ENCODE data around the gene PINLYP. TPM values are rescaled to one million over a fixed set of nuclear protein-coding genes. Genes with fewer than 3 reads are reported as not detected.

Gene PINLYP
- total RNA-seq, 2 experiments from 2014 or later: 0.40 to 4.9 TPM

- intact Hi-C loops (cut with micrococcal nuclease; ENCODE audit: unreplicated experiment): loop anchor here (10.0 kb wide), 1 partner anchor 60 kb away; the partner anchor contains the start of genes IRGQ and ZNF576
- ChIA-PET POLR2A (interaction anchor here (0.5 kb wide), 1 partner anchor 1349 kb away, joined by 5 read pairs; no protein-coding TSS in a partner anchor), CTCF (ENCODE audit: unreplicated experiment) (interaction anchor here (0.6 to 1.4 kb wide), 2 partner anchors 26 to 60 kb away, joined by 3 to 5 read pairs; no protein-coding TSS in a partner anchor)
- H3K9me3 ChIP-seq (ENCODE audit: low read length): no peaks in the 10 kb centered on the region
- H3K9me2 ChIP-seq (ENCODE audit: insufficient read depth, low read length): no peaks in the 10 kb centered on the region
- H3K27ac ChIP-seq (ENCODE audit: low read depth, low read length, poor library complexity, severe bottlenecking): no peak overlapping the region
- no peaks in the 10 kb centered on the region for H3K79me2 ChIP-seq (ENCODE audit: insufficient read depth, low read depth, low read length)
- no peak overlapping the region for H2AFZ ChIP-seq (ENCODE audit: low read length)
- DNase-seq (ENCODE audit: low spot score): peak; percentile 31
- H3K4me3 ChIP-seq (ENCODE audit: low read depth, low read length, poor library complexity, severe bottlenecking): no peak overlapping the region
- H3K36me3 ChIP-seq (ENCODE audit: insufficient read depth, low read length): peaks cover 29% of the 10 kb centered on the region
- H4K20me1 ChIP-seq (ENCODE audit: insufficient read depth, low read length): no peaks in the 10 kb centered on the region
- no TSS peak for BruUV-seq (replicated peaks)
- H3K4me1 ChIP-seq (ENCODE audit: insufficient read depth, low read length, poor library complexity, severe bottlenecking): peaks cover 20% of the 10 kb centered on the region
- TF ChIP-seq CTCF (conservative IDR thresholded peaks at IDR 0.05; ENCODE audit: low read length) (peak; percentile 58), EZH2phosphoT487 (IDR thresholded peaks at IDR 0.05; ENCODE audit: borderline replicate concordance, low read depth, low read length) (no peak)
- H3K4me2 ChIP-seq (ENCODE audit: low read length): no peak overlapping the region
These were observed 40.5 kb upstream of the PINLYP start for GRCh38 chr19:43534816-43535761.

GRCh38 chr19:43538922-43539321 is 36.7 kb upstream of the PINLYP start:
- Histone ChIP-seq H3K79me2 (ENCODE audit: insufficient read depth, low read depth, low read length) (no peaks in the 10 kb centered on the region), H3K36me3 (ENCODE audit: insufficient read depth, low read length) (peaks cover 59% of the 10 kb centered on the region), H3K27ac (ENCODE audit: low read depth, low read length, poor library complexity, severe bottlenecking) (no peak overlapping the region), H3K9me3 (ENCODE audit: low read length) (no peaks in the 10 kb centered on the region), H3K4me2 (ENCODE audit: low read length) (no peak overlapping the region), H3K9me2 (ENCODE audit: insufficient read depth, low read length) (no peaks in the 10 kb centered on the region), H3K4me3 (ENCODE audit: low read depth, low read length, poor library complexity, severe bottlenecking) (no peak overlapping the region), H3K4me1 (ENCODE audit: insufficient read depth, low read length, poor library complexity, severe bottlenecking) (peaks cover 2% of the 10 kb centered on the region), H4K20me1 (ENCODE audit: insufficient read depth, low read length) (no peaks in the 10 kb centered on the region), H2AFZ (ENCODE audit: low read length) (no peak overlapping the region)
- intact Hi-C loops (cut with micrococcal nuclease; ENCODE audit: unreplicated experiment): loop anchor here (10.0 kb wide), 1 partner anchor 56 kb away; the partner anchor contains the start of genes IRGQ and ZNF576
- ChIA-PET CTCF (ENCODE audit: unreplicated experiment) (no interaction called here), POLR2A (no interaction called here)
- no peak for DNase-seq (ENCODE audit: low spot score)
- BruUV-seq (replicated peaks): no TSS peak
- TF ChIP-seq EZH2phosphoT487 (IDR thresholded peaks at IDR 0.05; ENCODE audit: borderline replicate concordance, low read depth, low read length) (no peak), CTCF (conservative IDR thresholded peaks at IDR 0.05; ENCODE audit: low read length) (no peak)

GRCh38 chr19:43540381-43540780 is 35.2 kb upstream of the PINLYP start:
- H2AFZ ChIP-seq (ENCODE audit: low read length): no peak overlapping the region
- H3K36me3 ChIP-seq (ENCODE audit: insufficient read depth, low read length): peaks cover 63% of the 10 kb centered on the region
- H4K20me1 ChIP-seq (ENCODE audit: insufficient read depth, low read length): no peaks in the 10 kb centered on the region
- no peaks in the 10 kb centered on the region for H3K9me3 ChIP-seq (ENCODE audit: low read length)
- no peak for TF ChIP-seq CTCF (conservative IDR thresholded peaks at IDR 0.05; ENCODE audit: low read length)
- TF ChIP-seq EZH2phosphoT487 (IDR thresholded peaks at IDR 0.05; ENCODE audit: borderline replicate concordance, low read depth, low read length): no peak
- H3K4me2 ChIP-seq (ENCODE audit: low read length): no peak overlapping the region
- DNase-seq (ENCODE audit: low spot score): no peak
- H3K9me2 ChIP-seq (ENCODE audit: insufficient read depth, low read length): no peaks in the 10 kb centered on the region
- intact Hi-C loops (cut with micrococcal nuclease; ENCODE audit: unreplicated experiment): no loop called here
- BruUV-seq (replicated peaks): no TSS peak
- no peaks in the 10 kb centered on the region for H3K4me1 ChIP-seq (ENCODE audit: insufficient read depth, low read length, poor library complexity, severe bottlenecking)
- ChIA-PET CTCF (ENCODE audit: unreplicated experiment) (no interaction called here), POLR2A (no interaction called here)
- H3K27ac ChIP-seq (ENCODE audit: low read depth, low read length, poor library complexity, severe bottlenecking): no peak overlapping the region
- no peaks in the 10 kb centered on the region for H3K79me2 ChIP-seq (ENCODE audit: insufficient read depth, low read depth, low read length)
- no peak overlapping the region for H3K4me3 ChIP-seq (ENCODE audit: low read depth, low read length, poor library complexity, severe bottlenecking)
